ENCODE results near the gene LHX6.

LHX6 gene

GRCh38 chr9:122265149-122265915 lies 36.6 kb upstream of the LHX6 start:
- Mint-ChIP-seq H3K27ac (peak overlapping the region; percentile 92 to 96 (median 95)), H3K36me3 (ENCODE audit: low read depth) (peaks cover 18% of the 10 kb centered on the region), H3K4me1 (peaks cover 50% of the 10 kb centered on the region), H3K4me3 (peak overlapping the region; percentile 99), H3K9me3 (no peaks in the 10 kb centered on the region), H3K27me3 (ENCODE audit: low read depth) (no peaks in the 10 kb centered on the region)
- no peak for TF ChIP-seq CTCF (IDR thresholded peaks at IDR 0.05; ENCODE audit: unreplicated experiment in 3 of 3)

GRCh38 chr9:122264360-122265148 lies 35.8 kb upstream of the LHX6 start, which contains the start of the genes MRRF and RBM18:
Gene MRRF, plus strand, starts transcription at chr9:122264882. Its CDS starts 6,010 bp downstream, at chr9:122270892.
Gene RBM18, minus strand, starts transcription at chr9:122264840. Its CDS starts 3,348 bp downstream, at chr9:122261492.
- TF ChIP-seq CTCF (IDR thresholded peaks at IDR 0.05; ENCODE audit: unreplicated experiment in 3 of 3) = no peak
- H3K36me3 Mint-ChIP-seq (ENCODE audit: low read depth) = peaks cover 21% of the 10 kb centered on the region

GRCh38 chr9:122263699-122264349 lies 35.1 kb upstream of the LHX6 start:
- Mint-ChIP-seq H3K27ac (peak overlapping the region; percentile 92 to 96 (median 95)), H3K4me1 (peaks cover 50% of the 10 kb centered on the region), H3K9me3 (no peaks in the 10 kb centered on the region), H3K27me3 (ENCODE audit: low read depth) (no peaks in the 10 kb centered on the region), H3K4me3 (peak overlapping the region; percentile 99), H3K36me3 (ENCODE audit: low read depth) (peaks cover 28% of the 10 kb centered on the region)
- TF ChIP-seq CTCF (IDR thresholded peaks at IDR 0.05; ENCODE audit: unreplicated experiment in 3 of 3) = no peak

More at GRCh38 chr9:122264360-122265148, 35.8 kb upstream of the LHX6 start, which contains the start of the genes MRRF and RBM18:
- Mint-ChIP-seq H3K27me3 (ENCODE audit: low read depth) (no peaks in the 10 kb centered on the region), H3K4me1 (peaks cover 50% of the 10 kb centered on the region), H3K9me3 (no peaks in the 10 kb centered on the region), H3K4me3 (peak within 1 kb of the TSS; percentile 99), H3K27ac (peak within 1 kb of the TSS; percentile 92 to 96 (median 95))

GRCh38 chr9:122262073-122262472 lies 33.3 kb upstream of the LHX6 start:
- Mint-ChIP-seq H3K4me1 (peaks cover 50% of the 10 kb centered on the region), H3K9me3 (no peaks in the 10 kb centered on the region), H3K4me3 (peak overlapping the region; percentile 45 to 99 (median 77)), H3K27ac (peak overlapping the region; percentile 3 to 79 (median 39)), H3K36me3 (ENCODE audit: low read depth) (peaks cover 36% of the 10 kb centered on the region), H3K27me3 (ENCODE audit: low read depth) (no peaks in the 10 kb centered on the region)
- no peak for TF ChIP-seq CTCF (IDR thresholded peaks at IDR 0.05; ENCODE audit: unreplicated experiment in 3 of 3)

- Mint-ChIP-seq H3K9me3 (no peaks in the 10 kb centered on the region), H3K27me3 (ENCODE audit: low read depth) (no peaks in the 10 kb centered on the region), H3K36me3 (ENCODE audit: low read depth) (peaks cover 36% of the 10 kb centered on the region), H3K4me3 (peak overlapping the region; percentile 45 to 99 (median 77)), H3K27ac (peak overlapping the region; percentile 3 to 79 (median 39)), H3K4me1 (peaks cover 50% of the 10 kb centered on the region)
- no peak for TF ChIP-seq CTCF (IDR thresholded peaks at IDR 0.05; ENCODE audit: unreplicated experiment in 3 of 3)
Measured at GRCh38 chr9:122261469-122261881, 32.7 kb upstream of the LHX6 start.

Measured in nephron (organoid).